Neural progenitor cell (in vitro differentiated cells): ENCODE results near the gene SPAG8. TPM values are rescaled to one million over a fixed set of nuclear protein-coding genes. Genes with fewer than 3 reads are reported as not detected.

ENCODE experiments used
- DNase-seq: peaks from one replicate; pipeline ENCODE4 v3.0.0-alpha.2; 2016; ENCODE audit warnings: low spot score
- H2AFZ ChIP-seq: fragments of 200-600 bp; sonication (generic); replicated peaks from 2 replicates; pipeline ENCODE4 v1.6.1; 2016; ENCODE audit warnings: antibody characterized with exemption
- H3F3A ChIP-seq: fragments of 200-600 bp; sonication (generic); 2 replicates; pipeline ENCODE4 v1.6.1; 2016; ENCODE audit warnings: antibody characterized with exemption, low read depth
- H3K27ac ChIP-seq: fragments of 200-600 bp; sonication (generic); 2 replicates; pipeline ENCODE4 v1.5.1; 2016; ENCODE audit warnings: mild to moderate bottlenecking
- H3K27me3 ChIP-seq: fragments of 200-600 bp; sonication (generic); 2 replicates; pipeline ENCODE4 v1.6.1; 2016; ENCODE audit warnings: mild to moderate bottlenecking, moderate library complexity
- H3K36me3 ChIP-seq: fragments of 200-600 bp; sonication (generic); 2 replicates; pipeline ENCODE4 v1.5.1; 2016
- H3K4me1 ChIP-seq: fragments of 200-600 bp; sonication (generic); 2 replicates; pipeline ENCODE4 v1.6.1; 2016; ENCODE audit warnings: mixed run types
- H3K4me2 ChIP-seq: fragments of 200-600 bp; sonication (generic); 2 replicates; pipeline ENCODE4 v1.6.1; 2016
- H3K4me3 ChIP-seq: fragments of 200-600 bp; sonication (generic); 2 replicates; pipeline ENCODE4 v1.5.1; 2016
- H3K79me2 ChIP-seq: fragments of 200-600 bp; sonication (generic); 2 replicates; pipeline ENCODE4 v1.6.1; 2016; ENCODE audit warnings: low read depth
- H3K9ac ChIP-seq: fragments of 200-600 bp; sonication (generic); 2 replicates; pipeline ENCODE4 v1.6.1; 2016
- H3K9me3 ChIP-seq: fragments of 200-600 bp; sonication (generic); 2 replicates; pipeline ENCODE4 v1.5.1; 2016; ENCODE audit warnings: low read depth
- H4K20me1 ChIP-seq: fragments of 200-600 bp; sonication (generic); 2 replicates; pipeline ENCODE4 v1.6.1; 2016; ENCODE audit warnings: low read depth
- H3K27ac Mint-ChIP-seq: 3 replicates; pipeline ENCODE4 v1.8.0; 2021; ENCODE audit warnings: mixed read lengths
- H3K27me3 Mint-ChIP-seq: 2 replicates; pipeline ENCODE4 v1.8.0; 2022; ENCODE audit warnings: low read depth, mild to moderate bottlenecking, inconsistent platforms, moderate library complexity, mixed read lengths; ENCODE audit not compliant: insufficient read depth
- H3K36me3 Mint-ChIP-seq: 3 replicates; pipeline ENCODE4 v1.8.0; 2021; ENCODE audit warnings: mixed read lengths
- H3K4me1 Mint-ChIP-seq: 3 replicates; pipeline ENCODE4 v1.8.0; 2021; ENCODE audit warnings: mixed read lengths
- H3K4me3 Mint-ChIP-seq: 3 replicates; pipeline ENCODE4 v1.8.0; 2021; ENCODE audit warnings: mild to moderate bottlenecking, moderate library complexity, mixed read lengths
- H3K9me3 Mint-ChIP-seq: 3 replicates; pipeline ENCODE4 v1.8.0; 2020; ENCODE audit warnings: mixed read lengths
- EZH2 ChIP-seq: fragments of 200-600 bp; sonication (generic); IDR thresholded peaks from 2 replicates; pipeline ENCODE4 v1.6.1; 2017; ENCODE audit warnings: antibody characterized with exemption, mild to moderate bottlenecking, moderate library complexity
- EZH2phosphoT487 ChIP-seq: fragments of 200-600 bp; sonication (generic); IDR thresholded peaks from 2 replicates; pipeline ENCODE4 v1.6.1; 2017; ENCODE audit warnings: antibody characterized with exemption
- total RNA-seq: library from RNA; depleted of rRNA; stranded (reverse); fragments of >200 nt; gene quantifications from 2 replicates; pipeline ENCODE4 v1.2.3, GENCODE V29; 2015; ENCODE audit warnings: low replicate concordance
- TF ChIP-seq, protein P1 (sequence below): fragments of 200-600 bp; sonication (generic); IDR thresholded peaks from 2 replicates; pipeline ENCODE4 v1.5.1; 2017; ENCODE audit warnings: antibody characterized with exemption, mild to moderate bottlenecking

Gene SPAG8
- total RNA-seq, 1 donor from 2014 or later: 1.6 TPM

DNA sequence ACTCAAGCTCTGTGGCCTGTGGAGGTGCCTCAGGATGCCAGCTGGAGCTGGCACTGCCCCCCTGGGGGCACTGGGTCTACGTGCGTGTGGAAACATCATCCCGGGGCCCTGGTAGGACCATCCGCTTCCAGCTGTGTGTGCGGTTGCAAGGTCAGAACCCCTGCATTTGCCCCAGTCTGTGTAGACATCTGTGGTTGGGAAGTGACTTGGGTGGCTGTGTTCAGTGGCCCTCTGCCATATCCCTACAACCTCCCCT, 29.5 kb upstream of the SPAG8 start:
- no peak overlapping the region for H3K27ac Mint-ChIP-seq
- no peak overlapping the region for H3K4me3 Mint-ChIP-seq
- no peaks in the 10 kb centered on the region for H3K9me3 Mint-ChIP-seq
- Histone ChIP-seq H3K36me3 (no peaks in the 10 kb centered on the region), H3K9ac (no peak overlapping the region), H3K27ac (no peak overlapping the region), H3K4me1 (peaks cover 4% of the 10 kb centered on the region), H3K4me3 (no peak overlapping the region), H3K79me2 (no peaks in the 10 kb centered on the region), H3K27me3 (peaks cover 20% of the 10 kb centered on the region), H2AFZ (no peak overlapping the region), H3F3A (no peaks in the 10 kb centered on the region), H3K4me2 (no peak overlapping the region), H3K9me3 (no peaks in the 10 kb centered on the region), H4K20me1 (peaks cover 12% of the 10 kb centered on the region)
- H3K4me1 Mint-ChIP-seq: peaks cover 6% of the 10 kb centered on the region
- TF ChIP-seq EZH2phosphoT487: no peak
- no peak for TF ChIP-seq EZH2
- TF ChIP-seq, protein P1, sequence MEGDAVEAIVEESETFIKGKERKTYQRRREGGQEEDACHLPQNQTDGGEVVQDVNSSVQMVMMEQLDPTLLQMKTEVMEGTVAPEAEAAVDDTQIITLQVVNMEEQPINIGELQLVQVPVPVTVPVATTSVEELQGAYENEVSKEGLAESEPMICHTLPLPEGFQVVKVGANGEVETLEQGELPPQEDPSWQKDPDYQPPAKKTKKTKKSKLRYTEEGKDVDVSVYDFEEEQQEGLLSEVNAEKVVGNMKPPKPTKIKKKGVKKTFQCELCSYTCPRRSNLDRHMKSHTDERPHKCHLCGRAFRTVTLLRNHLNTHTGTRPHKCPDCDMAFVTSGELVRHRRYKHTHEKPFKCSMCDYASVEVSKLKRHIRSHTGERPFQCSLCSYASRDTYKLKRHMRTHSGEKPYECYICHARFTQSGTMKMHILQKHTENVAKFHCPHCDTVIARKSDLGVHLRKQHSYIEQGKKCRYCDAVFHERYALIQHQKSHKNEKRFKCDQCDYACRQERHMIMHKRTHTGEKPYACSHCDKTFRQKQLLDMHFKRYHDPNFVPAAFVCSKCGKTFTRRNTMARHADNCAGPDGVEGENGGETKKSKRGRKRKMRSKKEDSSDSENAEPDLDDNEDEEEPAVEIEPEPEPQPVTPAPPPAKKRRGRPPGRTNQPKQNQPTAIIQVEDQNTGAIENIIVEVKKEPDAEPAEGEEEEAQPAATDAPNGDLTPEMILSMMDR: no peak
- peaks cover 16% of the 10 kb centered on the region for H3K36me3 Mint-ChIP-seq
- DNase-seq: no peak
- H3K27me3 Mint-ChIP-seq: peaks cover 2% of the 10 kb centered on the region

GRCh38 chr9:35840881-35841644, 29.0 kb upstream of the SPAG8 start:
- Mint-ChIP-seq H3K36me3 (peaks cover 15% of the 10 kb centered on the region), H3K27me3 (peaks cover 2% of the 10 kb centered on the region), H3K27ac (no peak overlapping the region), H3K4me1 (peaks cover 6% of the 10 kb centered on the region), H3K9me3 (no peaks in the 10 kb centered on the region), H3K4me3 (no peak overlapping the region)
- no peak for TF ChIP-seq EZH2
- TF ChIP-seq, protein P1: no peak
- TF ChIP-seq EZH2phosphoT487: no peak
- H3K4me1 ChIP-seq: peaks cover under 1% of the 10 kb centered on the region
- no peak overlapping the region for H3K4me2 ChIP-seq
- DNase-seq: no peak
- no peak overlapping the region for H3K4me3 ChIP-seq
- no peak overlapping the region for H2AFZ ChIP-seq
- no peaks in the 10 kb centered on the region for H3K9me3 ChIP-seq
- H4K20me1 ChIP-seq: peaks cover 12% of the 10 kb centered on the region
- H3K9ac ChIP-seq: no peak overlapping the region
- H3K79me2 ChIP-seq: no peaks in the 10 kb centered on the region
- no peak overlapping the region for H3K27ac ChIP-seq
- H3K36me3 ChIP-seq: no peaks in the 10 kb centered on the region
- H3F3A ChIP-seq: no peaks in the 10 kb centered on the region
- H3K27me3 ChIP-seq: peaks cover 15% of the 10 kb centered on the region

- Histone ChIP-seq H3K4me2 (no peak overlapping the region), H3K4me3 (no peak overlapping the region), H3K4me1 (no peaks in the 10 kb centered on the region), H3K79me2 (no peaks in the 10 kb centered on the region), H3K27ac (no peak overlapping the region), H3K9me3 (no peaks in the 10 kb centered on the region), H3K9ac (no peak overlapping the region), H3K27me3 (peaks cover 4% of the 10 kb centered on the region), H3F3A (no peaks in the 10 kb centered on the region), H3K36me3 (no peaks in the 10 kb centered on the region), H2AFZ (no peak overlapping the region), H4K20me1 (peaks cover 4% of the 10 kb centered on the region)
- H3K4me3 Mint-ChIP-seq: no peak overlapping the region
- no peak for DNase-seq
- TF ChIP-seq EZH2 (no peak), EZH2phosphoT487 (no peak)
- TF ChIP-seq, protein P1: no peak
- H3K9me3 Mint-ChIP-seq: no peaks in the 10 kb centered on the region
- peaks cover 15% of the 10 kb centered on the region for H3K36me3 Mint-ChIP-seq
- peaks cover 6% of the 10 kb centered on the region for H3K4me1 Mint-ChIP-seq
- H3K27ac Mint-ChIP-seq: peak overlapping the region; percentile 6
- H3K27me3 Mint-ChIP-seq: no peaks in the 10 kb centered on the region
Observed at GRCh38 chr9:35839926-35840325, 27.9 kb upstream of the SPAG8 start.
